Gastroesophageal sphincter (tissue), 4 donors: ENCODE results near the gene PDZD7. TPM values are rescaled to one million over a fixed set of nuclear protein-coding genes. Genes with fewer than 3 reads are reported as not detected.

ENCODE experiments used
- ATAC-seq: fragments of 150-250 bp; one replicate; pipeline ENCODE4 v1.9.1; 2016; ENCODE audit warnings: mild to moderate bottlenecking, moderate library complexity
- H3K27ac ChIP-seq, 4 donors: fragments of 200-600 bp; sonication (generic) in 3 of 4; 1 replicate in 3 of 4; 2 replicates in 1 of 4; pipeline ENCODE4 v1.5.1; 2016 to 2019
- H3K27me3 ChIP-seq: fragments of 200-600 bp; sonication (generic); one replicate; pipeline ENCODE4 v1.5.1; 2019
- H3K36me3 ChIP-seq, 2 donors: fragments of 200-600 bp; sonication (generic); one replicate each; pipeline ENCODE4 v1.5.1; 2019; ENCODE audit warnings: control low read depth in 1 of 2
- H3K4me1 ChIP-seq, 3 donors: fragments of 200-600 bp; sonication (generic); 1 replicate in 2 of 3; 2 replicates in 1 of 3; pipeline ENCODE4 v1.5.1; 2016 to 2019; ENCODE audit warnings: control low read depth in 2 of 3
- H3K4me3 ChIP-seq, 2 donors: fragments of 200-600 bp; sonication (generic); one replicate each; pipeline ENCODE4 v1.5.1; 2019; ENCODE audit warnings: mild to moderate bottlenecking in 1 of 2, moderate library complexity in 1 of 2
- H3K9me3 ChIP-seq, 3 donors: fragments of 200-600 bp; sonication (generic); one replicate each; pipeline ENCODE4 v1.5.1; 2017 to 2019; ENCODE audit warnings: control low read depth in 2 of 3
- EP300 ChIP-seq: sonication (generic); formaldehyde crosslinking; IDR thresholded peaks from one replicate; pipeline ENCODE4 v1.6.1; 2017; ENCODE audit warnings: antibody characterized with exemption, mild to moderate bottlenecking
- POLR2A ChIP-seq, 2 donors: fragments of 450-650 bp; IDR thresholded peaks; one replicate each; pipeline ENCODE4 v1.6.1; 2017; ENCODE audit warnings: antibody characterized with exemption in 2 of 2, mild to moderate bottlenecking in 2 of 2, moderate library complexity in 1 of 2
- POLR2AphosphoS5 ChIP-seq: sonication (generic); formaldehyde crosslinking; IDR thresholded peaks from one replicate; pipeline ENCODE4 v1.6.1; 2017; ENCODE audit warnings: antibody characterized with exemption
- WGBS, 2 donors: methylation state at CpG; one replicate each; pipeline ENCODE4 v1.1.5; 2018; ENCODE audit warnings: low coverage in 1 of 2; 5-methylcytosine and 5-hydroxymethylcytosine counted together
- total RNA-seq, 4 donors: library from RNA; depleted of rRNA; stranded (reverse); fragments of >200 nt; gene quantifications; one replicate each; pipeline ENCODE4 v1.1.0, GENCODE V29; 2016
- TF ChIP-seq, protein P1 (sequence below), 4 experiments: fragments of 200-600 bp in 2 of 4; fragments of 450-650 bp in 2 of 4; sonication (generic) in 1 of 4; IDR thresholded peaks; one replicate each; pipeline ENCODE4 v1.5.1; 2017 to 2019; ENCODE audit warnings: antibody characterized with exemption in 4 of 4, mild to moderate bottlenecking in 2 of 4, moderate library complexity in 2 of 4

Gene PDZD7
- total RNA-seq, 4 donors from 2014 or later, result 0.31 to 0.54 (median 0.39) TPM; not detected in 1

DNA sequence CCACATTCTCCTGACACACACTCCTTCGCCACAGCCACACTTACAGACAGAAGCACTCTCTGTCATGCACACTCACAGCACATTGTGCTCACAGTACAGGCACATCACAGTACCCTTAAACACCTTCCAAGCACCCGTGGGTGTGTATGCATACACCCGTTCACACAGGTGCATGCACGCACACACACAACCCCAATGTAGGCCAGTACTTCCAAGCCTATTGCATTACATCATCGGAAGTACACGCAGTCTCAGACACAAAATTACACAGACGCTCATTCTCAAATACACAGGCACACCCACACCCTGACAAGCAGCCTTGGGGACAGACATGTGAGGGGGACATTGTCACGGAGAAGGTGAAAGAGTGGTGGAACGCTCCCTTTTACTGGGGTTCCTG is 42.0 kb upstream of the PDZD7 start:
- TF ChIP-seq POLR2AphosphoS5 (no peak), POLR2A (IDR thresholded peaks at IDR 0.05) (no peak), EP300 (no peak)
- TF ChIP-seq, protein P1, sequence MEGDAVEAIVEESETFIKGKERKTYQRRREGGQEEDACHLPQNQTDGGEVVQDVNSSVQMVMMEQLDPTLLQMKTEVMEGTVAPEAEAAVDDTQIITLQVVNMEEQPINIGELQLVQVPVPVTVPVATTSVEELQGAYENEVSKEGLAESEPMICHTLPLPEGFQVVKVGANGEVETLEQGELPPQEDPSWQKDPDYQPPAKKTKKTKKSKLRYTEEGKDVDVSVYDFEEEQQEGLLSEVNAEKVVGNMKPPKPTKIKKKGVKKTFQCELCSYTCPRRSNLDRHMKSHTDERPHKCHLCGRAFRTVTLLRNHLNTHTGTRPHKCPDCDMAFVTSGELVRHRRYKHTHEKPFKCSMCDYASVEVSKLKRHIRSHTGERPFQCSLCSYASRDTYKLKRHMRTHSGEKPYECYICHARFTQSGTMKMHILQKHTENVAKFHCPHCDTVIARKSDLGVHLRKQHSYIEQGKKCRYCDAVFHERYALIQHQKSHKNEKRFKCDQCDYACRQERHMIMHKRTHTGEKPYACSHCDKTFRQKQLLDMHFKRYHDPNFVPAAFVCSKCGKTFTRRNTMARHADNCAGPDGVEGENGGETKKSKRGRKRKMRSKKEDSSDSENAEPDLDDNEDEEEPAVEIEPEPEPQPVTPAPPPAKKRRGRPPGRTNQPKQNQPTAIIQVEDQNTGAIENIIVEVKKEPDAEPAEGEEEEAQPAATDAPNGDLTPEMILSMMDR (IDR thresholded peaks at IDR 0.05), result no peak
- H3K27me3 ChIP-seq, result peaks cover 68% of the 10 kb centered on the region

DNA sequence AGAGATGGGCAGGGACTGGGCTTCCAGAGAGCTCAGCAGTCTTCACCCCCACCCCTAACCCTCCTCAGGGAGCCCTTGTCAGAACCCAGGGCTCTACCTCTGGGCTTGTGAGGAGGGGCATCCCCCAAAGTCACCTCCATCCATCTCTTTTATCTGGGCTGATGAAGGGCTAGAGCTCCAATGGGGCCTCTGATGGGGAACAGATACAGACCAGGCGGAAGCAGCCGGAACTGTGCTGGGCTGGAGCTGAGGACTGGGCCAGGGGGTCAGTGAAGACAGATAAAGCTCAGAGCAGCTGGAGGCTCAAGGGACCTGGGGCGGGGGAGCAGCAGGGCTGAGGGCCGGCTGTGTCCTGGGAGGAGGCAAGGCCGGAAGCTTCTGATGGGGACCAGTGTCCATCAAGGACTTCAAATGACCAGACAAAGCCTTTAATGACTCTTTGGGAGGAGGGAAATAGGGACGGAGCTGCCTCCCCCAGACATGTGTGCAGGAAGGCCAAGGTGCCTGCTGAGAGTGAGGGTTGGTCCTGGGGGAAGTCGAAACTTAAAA is 41.0 kb upstream of the PDZD7 start:
- no peak for ATAC-seq
- Histone ChIP-seq H3K4me3 (no peak overlapping the region), H3K27me3 (peaks cover 69% of the 10 kb centered on the region), H3K27ac (no peak overlapping the region), H3K9me3 (no peaks in the 10 kb centered on the region), H3K36me3 (no peaks in the 10 kb centered on the region), H3K4me1 (peaks cover 0 to 9% (median 2%) of the 10 kb centered on the region in 3 donors)
- 41 to 71% methylated on average over 4 of the region's 7 CpGs for WGBS, 2 donors
- TF ChIP-seq POLR2AphosphoS5 (no peak), POLR2A (IDR thresholded peaks at IDR 0.05) (no peak), EP300 (no peak)
- TF ChIP-seq, protein P1 (IDR thresholded peaks at IDR 0.05), result no peak

More for the DNA sequence above, 42.0 kb upstream of the PDZD7 start:
- ATAC-seq, result no peak
- Histone ChIP-seq H3K36me3 (no peaks in the 10 kb centered on the region), H3K27ac (no peak overlapping the region), H3K4me1 (no peaks in the 10 kb centered on the region), H3K4me3 (no peak overlapping the region), H3K9me3 (no peaks in the 10 kb centered on the region)
- 54 to 73% methylated on average over 8 to 9 of the region's 9 CpGs for WGBS, 2 donors

DNA sequence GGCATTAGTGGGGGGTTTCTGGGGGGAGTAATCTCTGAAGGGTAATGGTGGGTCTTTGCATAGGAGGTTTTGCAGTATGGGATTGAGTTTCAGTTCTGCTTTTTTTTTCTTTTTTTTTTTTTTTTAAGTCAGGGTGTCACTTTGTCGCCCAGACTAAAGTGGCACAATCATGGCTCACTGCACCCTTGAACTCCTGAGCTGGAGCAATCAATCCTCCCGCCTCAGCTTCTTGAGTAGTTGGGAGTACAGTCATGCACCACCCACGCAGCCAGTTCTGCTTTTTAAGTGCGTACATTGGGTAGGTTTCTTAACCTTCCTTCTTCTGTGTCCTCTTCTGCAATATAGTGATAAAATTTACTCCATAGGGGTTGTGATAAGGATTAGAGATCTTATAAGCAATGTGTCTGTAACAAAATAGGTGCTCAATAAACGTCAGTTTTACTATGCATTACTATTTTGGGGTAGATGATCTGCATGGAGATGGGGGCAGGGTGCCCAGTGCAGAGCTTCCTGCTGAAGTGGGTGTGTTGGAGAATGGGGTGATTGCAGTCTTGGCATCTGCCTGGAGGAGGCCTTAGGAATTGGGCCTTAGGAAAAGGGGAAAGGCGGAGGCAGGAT is 40.4 kb upstream of the PDZD7 start:
- no peak for ATAC-seq
- TF ChIP-seq, protein P1 (IDR thresholded peaks at IDR 0.05), result no peak
- TF ChIP-seq EP300, result no peak
- no peak for TF ChIP-seq POLR2A (IDR thresholded peaks at IDR 0.05)
- TF ChIP-seq POLR2AphosphoS5, result no peak
- no peak overlapping the region for H3K27ac ChIP-seq
- no peak overlapping the region for H3K4me3 ChIP-seq
- H3K36me3 ChIP-seq, result no peaks in the 10 kb centered on the region
- 80% methylated on average over 1 to 4 of the region's 6 CpGs for WGBS, 2 donors
- no peaks in the 10 kb centered on the region for H3K9me3 ChIP-seq
- H3K27me3 ChIP-seq, result peaks cover 69% of the 10 kb centered on the region
- peaks cover 0 to 15% (median 7%) of the 10 kb centered on the region in 3 donors for H3K4me1 ChIP-seq

GRCh38 chr10:101070098-101070497 is 39.2 kb upstream of the PDZD7 start:
- no peak overlapping the region for H3K27ac ChIP-seq
- no peaks in the 10 kb centered on the region for H3K36me3 ChIP-seq
- no CpG with 5 or more reads among the region's 3 CpGs for WGBS, 2 donors
- ATAC-seq, result no peak
- no peak for TF ChIP-seq POLR2AphosphoS5
- TF ChIP-seq, protein P1 (IDR thresholded peaks at IDR 0.05), result no peak
- no peak for TF ChIP-seq POLR2A (IDR thresholded peaks at IDR 0.05)
- TF ChIP-seq EP300, result no peak
- peaks cover 0 to 26% (median 14%) of the 10 kb centered on the region in 3 donors for H3K4me1 ChIP-seq
- H3K9me3 ChIP-seq, result no peaks in the 10 kb centered on the region
- peaks cover 69% of the 10 kb centered on the region for H3K27me3 ChIP-seq
- H3K4me3 ChIP-seq, result no peak overlapping the region

GRCh38 chr10:101069441-101069840 is 38.5 kb upstream of the PDZD7 start:
- no peak for ATAC-seq
- WGBS, 2 donors, result 80 to 87% methylated on average over 2 to 3 of the region's 5 CpGs
- Histone ChIP-seq H3K9me3 (no peaks in the 10 kb centered on the region), H3K4me1 (peaks cover 0 to 29% (median 14%) of the 10 kb centered on the region in 3 donors), H3K4me3 (no peak overlapping the region), H3K36me3 (no peaks in the 10 kb centered on the region), H3K27me3 (peaks cover 69% of the 10 kb centered on the region), H3K27ac (no peak overlapping the region)
- no peak for TF ChIP-seq EP300
- TF ChIP-seq POLR2AphosphoS5, result no peak
- TF ChIP-seq, protein P1 (IDR thresholded peaks at IDR 0.05), result no peak
- no peak for TF ChIP-seq POLR2A (IDR thresholded peaks at IDR 0.05)
